GM18517 (cell line): ENCODE results near the gene ZFPL1.
"Not testable (repeated sequence)": the region's sequence is repeated elsewhere in the genome, so short reads cannot be mapped to it uniquely, and the experiment has no call there.

Source experiments
- ATAC-seq: cut with Tn5 transposase; IDR thresholded peaks from one replicate; pipeline ENCODE4 v1.9.1; 2021; ENCODE audit warnings: mild to moderate bottlenecking, moderate library complexity; ENCODE audit not compliant: unreplicated experiment

ZFPL1 gene

GRCh38 chr11:65112546-65113360, 28.7 kb downstream of the ZFPL1 start:
- no peak for ATAC-seq

GRCh38 chr11:65113361-65113756, 29.3 kb downstream of the ZFPL1 start:
- no peak for ATAC-seq

GRCh38 chr11:65113839-65114238, 29.8 kb downstream of the ZFPL1 start:
- ATAC-seq: no peak

- ATAC-seq: no peak
These were observed 30.6 kb downstream of the ZFPL1 start for GRCh38 chr11:65114538-65115171.

- ATAC-seq: no peak
These were observed 31.5 kb downstream of the ZFPL1 start for GRCh38 chr11:65115361-65116082.

GRCh38 chr11:65116370-65117205, 32.6 kb downstream of the ZFPL1 start:
- ATAC-seq: no peak

GRCh38 chr11:65117206-65118096, 33.4 kb downstream of the ZFPL1 start, which contains the start of gene ZNHIT2:
Gene ZNHIT2, minus strand, starts transcription at chr11:65117701. Its CDS starts 48 bp downstream, at chr11:65117653.
- peak; percentile 63 for ATAC-seq

- no peak for ATAC-seq
These were observed 34.2 kb downstream of the ZFPL1 start for GRCh38 chr11:65118097-65118837.

GRCh38 chr11:65118891-65119669, 35.1 kb downstream of the ZFPL1 start:
- ATAC-seq: not testable (repeated sequence)

- no peak for ATAC-seq
These were observed 35.6 kb downstream of the ZFPL1 start for GRCh38 chr11:65119670-65119995.

GRCh38 chr11:65120831-65121230, 36.8 kb downstream of the ZFPL1 start:
- ATAC-seq: no peak

GRCh38 chr11:65121447-65121864, 37.4 kb downstream of the ZFPL1 start:
- ATAC-seq: no peak

- ATAC-seq: peak; percentile 63
These were observed 38.1 kb downstream of the ZFPL1 start, which contains the start of the genes FAU and MRPL49 for GRCh38 chr11:65121865-65122696. Gene FAU, minus strand, starts transcription at chr11:65122134. Its CDS starts 321 bp downstream, at chr11:65121813. Gene MRPL49, plus strand, starts transcription at chr11:65122321. Its CDS starts 26 bp downstream, at chr11:65122347.

GRCh38 chr11:65124480-65125196, 40.6 kb downstream of the ZFPL1 start:
- no peak for ATAC-seq

- no peak for ATAC-seq
These were observed 41.4 kb downstream of the ZFPL1 start for GRCh38 chr11:65125197-65126056.
